Endothelial cell of umbilical vein (primary cell): ENCODE data around the gene RGS9BP. TPM values are rescaled to one million over a fixed set of nuclear protein-coding genes. Genes with fewer than 3 reads are reported as not detected.

Experiments
- Bru-seq: library from RNA; stranded (reverse); fragments of 400-500 nt; gene quantifications from one replicate; lab custom pipeline; 2021; lab: Mats Ljungman, UMichigan
- BruChase-seq, 2 experiments: library from RNA; stranded (reverse); fragments of 400-500 nt; gene quantifications; one replicate each; lab custom pipeline; 2021; lab: Mats Ljungman, UMichigan
- BruUV-seq: library from RNA; stranded (reverse); fragments of 400-500 nt; replicated peaks from 2 replicates; lab custom pipeline; 2021; lab: Mats Ljungman, UMichigan
- CTCF ChIA-PET: fragments of 300-600, 350-600 bp; sonication (Branson Sonifier 250); formaldehyde crosslinking; loops from one replicate; lab custom pipeline; 2021; ENCODE audit warnings: antibody characterized with exemption, inconsistent platforms; lab: Charles Lee
- POLR2A ChIA-PET: fragments of 300-600, 350-600 bp; sonication (Branson Sonifier 250); formaldehyde crosslinking; loops from one replicate; lab custom pipeline; 2021; ENCODE audit warnings: antibody characterized with exemption, inconsistent platforms; lab: Charles Lee
- DNase-seq: peaks from one replicate; pipeline ENCODE4 v3.0.0-alpha.2; 2011; ENCODE audit warnings: low read depth, low spot score
- FAIRE-seq: peaks from 2 replicates; lab custom pipeline; 2011; peaks lifted over from hg19 to GRCh38; lab: Jason Lieb, UNC
- H2AFZ ChIP-seq: 2 replicates; pipeline ENCODE4 v1.6.0; 2012; ENCODE audit warnings: low read depth, low read length, control low read depth, inconsistent platforms
- H3K27ac ChIP-seq: 2 replicates; pipeline ENCODE4 v1.5.1; 2011; ENCODE audit warnings: low read depth, mild to moderate bottlenecking, control low read depth, low read length, moderate library complexity; ENCODE audit not compliant: insufficient read depth
- H3K27me3 ChIP-seq, 2 experiments: 2 replicates each; pipeline versions ENCODE4 v1.6.0 to v1.6.1; 2011; ENCODE audit warnings: low read length in 2 of 2, mixed read lengths in 1 of 2; ENCODE audit not compliant: control insufficient read depth in 2 of 2, insufficient read depth in 2 of 2
- H3K36me3 ChIP-seq, 2 experiments: 2 replicates in 1 of 2; 3 replicates in 1 of 2; pipeline ENCODE4 v1.5.1; 2011; ENCODE audit warnings: low read length in 2 of 2, mild to moderate bottlenecking in 1 of 2, moderate library complexity in 1 of 2; ENCODE audit not compliant: control insufficient read depth in 2 of 2, insufficient read depth in 2 of 2; ENCODE audit errors: extremely low read depth in 1 of 2
- H3K4me1 ChIP-seq: 3 replicates; pipeline ENCODE4 v1.5.1; 2011; ENCODE audit warnings: mild to moderate bottlenecking, low read length; ENCODE audit not compliant: control insufficient read depth, insufficient read depth; ENCODE audit errors: extremely low read depth
- H3K4me2 ChIP-seq: 2 replicates; pipeline ENCODE4 v1.6.1; 2011; ENCODE audit warnings: low read length, control low read depth, mixed read lengths; ENCODE audit not compliant: insufficient read depth
- H3K4me3 ChIP-seq, 3 experiments: fragments of 200-600 bp in 1 of 3; sonication (generic), shearing (Covaris generic) in 1 of 3; replicated peaks in 1 of 3; 2 replicates each; pipeline ENCODE4 v1.5.1; 2011 to 2016; ENCODE audit warnings: control low read depth in 3 of 3, low read length in 3 of 3, mild to moderate bottlenecking in 2 of 3, inconsistent platforms in 1 of 3, low read depth in 1 of 3, moderate library complexity in 1 of 3; ENCODE audit not compliant: insufficient read depth in 1 of 3
- H3K79me2 ChIP-seq: 2 replicates; pipeline ENCODE4 v1.6.0; 2012; ENCODE audit warnings: low read length, inconsistent platforms; ENCODE audit not compliant: control insufficient read depth, insufficient read depth
- H3K9ac ChIP-seq: replicated peaks from 2 replicates; pipeline ENCODE3; 2011; ENCODE audit warnings: low read length, control low read depth; ENCODE audit not compliant: insufficient read depth; ENCODE audit errors: extremely low read depth
- H3K9me1 ChIP-seq: replicated peaks from 3 replicates; pipeline ENCODE4 v1.6.0; 2011; ENCODE audit warnings: mild to moderate bottlenecking, low read length; ENCODE audit not compliant: control insufficient read depth, insufficient read depth; ENCODE audit errors: extremely low read depth
- H3K9me3 ChIP-seq: replicated peaks from 2 replicates; pipeline ENCODE4 v1.5.1; 2012; ENCODE audit warnings: low read length, inconsistent platforms; ENCODE audit not compliant: control insufficient read depth, insufficient read depth
- H4K20me1 ChIP-seq: replicated peaks from 2 replicates; pipeline ENCODE3; 2011; ENCODE audit warnings: mild to moderate bottlenecking, low read length; ENCODE audit not compliant: control insufficient read depth, insufficient read depth; ENCODE audit errors: extremely low read depth
- CTCF ChIP-seq, 2 donors: IDR thresholded peaks; 1 replicate in 1 of 2; 2 replicates in 1 of 2; pipeline ENCODE4 v1.5.1; 2011; ENCODE audit warnings: low read length in 2 of 2, mild to moderate bottlenecking in 2 of 2, moderate library complexity in 2 of 2, control low read depth in 1 of 2, inconsistent platforms in 1 of 2, low read depth in 1 of 2; ENCODE audit not compliant: insufficient read depth in 1 of 2; ENCODE audit errors: extremely low read depth in 1 of 2
- EZH2 ChIP-seq: IDR thresholded peaks from 2 replicates; pipeline ENCODE4 v1.6.1; 2012; ENCODE audit warnings: borderline replicate concordance, low read depth, mild to moderate bottlenecking, moderate library complexity, low read length, inconsistent platforms; ENCODE audit not compliant: severe bottlenecking
- FOS ChIP-seq: IDR thresholded peaks from 2 replicates; pipeline ENCODE4 v1.6.1; 2011; ENCODE audit warnings: mild to moderate bottlenecking, low read length, moderate library complexity, borderline replicate concordance; ENCODE audit not compliant: insufficient read depth
- GATA2 ChIP-seq: IDR thresholded peaks from 2 replicates; pipeline ENCODE4 v1.7.0; 2011; ENCODE audit warnings: low read depth, mild to moderate bottlenecking, moderate library complexity, mixed read lengths, low read length; ENCODE audit not compliant: insufficient read length, insufficient read depth
- JUN ChIP-seq: IDR thresholded peaks from 2 replicates; pipeline ENCODE4 v1.6.1; 2011; ENCODE audit warnings: borderline replicate concordance, low read depth; ENCODE audit not compliant: insufficient read length, insufficient read depth
- MYC ChIP-seq: IDR thresholded peaks from one replicate; pipeline ENCODE4 v1.6.1; 2011; ENCODE audit warnings: mild to moderate bottlenecking, low read depth, low read length
- POLR2A ChIP-seq: IDR thresholded peaks from 2 replicates; pipeline ENCODE4 v1.6.1; 2012; ENCODE audit warnings: low read depth, mild to moderate bottlenecking, control low read depth, low read length
- POLR2AphosphoS5 ChIP-seq: IDR thresholded peaks from 2 replicates; pipeline ENCODE4 v1.6.1; 2012; ENCODE audit warnings: low read depth, mild to moderate bottlenecking, control low read depth, low read length, moderate library complexity; ENCODE audit not compliant: insufficient read depth
- dilution Hi-C: fragments of 300-500 bp; cut with MboI; formaldehyde crosslinking; loops from one replicate; pipeline ENCODE4 v1.15.0; 2019; ENCODE audit warnings: low sequenced_read_pairs; ENCODE audit not compliant: extremely low pct_ligation_motif_present
- intact Hi-C: fragments of 100-400 bp; cut with micrococcal nuclease; formaldehyde crosslinking; loops from one replicate; pipeline ENCODE4 v1.10.0; 2022
- long read RNA-seq: library from polyadenylated mRNA; stranded (forward); transcript quantifications from one replicate; pipeline ENCODE4 v2.0.0, GENCODE V29; 2021
- polyA minus RNA-seq, 3 experiments: library from RNA; depleted of rRNA, polyadenylated mRNA; stranded (reverse); fragments of >200 nt; gene quantifications; 1 replicate in 1 of 3; 2 replicates in 2 of 3; pipeline ENCODE4 v1.2.3, GENCODE V29; 2011
- polyA plus RNA-seq, 4 experiments: library from polyadenylated mRNA; depleted of rRNA in 3 of 4; stranded (reverse) in 3 of 4; unstranded in 1 of 4; fragments of >200 nt; gene quantifications; 2 replicates each; pipeline versions ENCODE4 v1.2.1 to v1.2.3, GENCODE V29; 2011 to 2012; ENCODE audit warnings: missing spikeins in 1 of 4
- total RNA-seq: library from RNA; stranded (reverse); gene quantifications from 2 replicates; pipeline ENCODE4 v1.2.3, GENCODE V29; 2021
- TF ChIP-seq, protein P1 (sequence below): IDR thresholded peaks from 2 replicates; pipeline ENCODE4 v1.6.1; 2011; ENCODE audit not compliant: insufficient read depth, insufficient read length

The RGS9BP gene
- 0.15 TPM in 1 of 2 replicates, not detected in the other for total RNA-seq
- not detected in 2 replicates for polyA plus RNA-seq
- 0.01 TPM in 1 of 2 replicates, not detected in the other for polyA plus RNA-seq (2011; cell fraction: cytosol; rRNA removed)
- 0.04 TPM in 1 of 2 replicates, not detected in the other for polyA plus RNA-seq (2011; cell fraction: nucleus; rRNA removed)
- polyA plus RNA-seq (2012), result not detected in 2 replicates
- 0.29 TPM in 1 of 2 replicates, not detected in the other for polyA minus RNA-seq
- 0.72 TPM for polyA minus RNA-seq (2011; cell fraction: cytosol; rRNA and poly(A)+ RNA removed)
- 0.29 TPM in 1 of 2 replicates, not detected in the other for polyA minus RNA-seq (2011; cell fraction: nucleus; rRNA and poly(A)+ RNA removed)
- percentile 14 among the genes with signal in this experiment for Bru-seq, nascent RNA
- BruChase-seq, experiment 1, labeled RNA remaining after a 6-hour chase, result percentile 16 among the genes with signal in this experiment
- percentile 16 among the genes with signal in this experiment for BruChase-seq, experiment 2, labeled RNA remaining after a 2-hour chase
- long read RNA-seq, result 0 reads

- intact Hi-C loops, result loop anchor here (1.0 to 5.0 kb wide), 4 partner anchors 16 to 1497 kb away; partner anchors contain the start of genes CEP89, FAAP24, LSM14A and NUDT19
- POLR2A ChIA-PET, result no interaction called here
- TF ChIP-seq, protein P1, sequence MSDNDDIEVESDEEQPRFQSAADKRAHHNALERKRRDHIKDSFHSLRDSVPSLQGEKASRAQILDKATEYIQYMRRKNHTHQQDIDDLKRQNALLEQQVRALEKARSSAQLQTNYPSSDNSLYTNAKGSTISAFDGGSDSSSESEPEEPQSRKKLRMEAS, result peak; percentile 72
- no peak for TF ChIP-seq POLR2AphosphoS5
These were observed at the start of gene RGS9BP for GRCh38 chr19:32675720-32676185. TSS of gene RGS9BP (plus strand) at chr19:32675848. CDS start at chr19:32676264, 416 bp downstream.

GRCh38 chr19:32626969-32627368 is 48.7 kb upstream of the RGS9BP start:
- FAIRE-seq (no peak), DNase-seq (no peak)
- intact Hi-C loops (no loop called here), dilution Hi-C loops (no loop called here)
- no peak for TF ChIP-seq EZH2
- TF ChIP-seq GATA2, result no peak
- TF ChIP-seq, protein P1, result no peak
- TF ChIP-seq POLR2A, result no peak
- TF ChIP-seq MYC, result no peak
- no peak for TF ChIP-seq FOS
- TF ChIP-seq CTCF (IDR thresholded peaks at IDR 0.05; ENCODE audit: extremely low read depth in 1 of 2, insufficient read depth in 1 of 2, low read depth in 1 of 2, low read length in 2 of 2), result no peak
- TF ChIP-seq POLR2AphosphoS5, result no peak
- TF ChIP-seq JUN, result no peak
- POLR2A ChIA-PET, result no interaction called here
- BruUV-seq, result no TSS peak
- H3K9me3 ChIP-seq, result no peaks in the 10 kb centered on the region
- H3K4me1 ChIP-seq, result no peaks in the 10 kb centered on the region
- no peaks in the 10 kb centered on the region for H3K9me1 ChIP-seq
- CTCF ChIA-PET, result no interaction called here
- H3K27me3 ChIP-seq, result no peaks in the 10 kb centered on the region
- no peak overlapping the region for H3K4me3 ChIP-seq
- H3K36me3 ChIP-seq, result peaks cover 5 to 38% of the 10 kb centered on the region in 2 experiments
- no peak overlapping the region for H3K9ac ChIP-seq
- H2AFZ ChIP-seq, result no peak overlapping the region
- H3K27ac ChIP-seq, result no peak overlapping the region
- H4K20me1 ChIP-seq, result no peaks in the 10 kb centered on the region
- no peak overlapping the region for H3K4me2 ChIP-seq
- no peaks in the 10 kb centered on the region for H3K79me2 ChIP-seq

More at GRCh38 chr19:32675720-32676185, at the start of gene RGS9BP:
- Histone ChIP-seq H3K27ac (no peak within 1 kb of the TSS), H3K79me2 (peaks cover 35% of the 10 kb centered on the region), H3K4me2 (peak within 1 kb of the TSS; percentile 67), H3K4me3 (peak within 1 kb of the TSS; percentile 65 to 81 (median 74)), H3K9me3 (no peaks in the 10 kb centered on the region), H3K4me1 (peaks cover 9% of the 10 kb centered on the region), H4K20me1 (no peaks in the 10 kb centered on the region), H2AFZ (peak within 1 kb of the TSS; percentile 93), H3K9me1 (no peaks in the 10 kb centered on the region), H3K36me3 (no peaks in the 10 kb centered on the region), H3K27me3 (peaks cover 16 to 24% of the 10 kb centered on the region in 2 experiments), H3K9ac (peak within 1 kb of the TSS; percentile 46)
- CTCF ChIA-PET, result interaction anchor here (0.9 to 2.0 kb wide), 3 partner anchors 14 to 76 kb away, joined by 3 to 7 read pairs (median 3); partner anchors contain the start of gene NUDT19
- FAIRE-seq (no peak), DNase-seq (peak; percentile 62)
- dilution Hi-C loops, result no loop called here
- no TSS peak for BruUV-seq
